A673 (cell line): ENCODE data around the gene LONP2. TPM values are rescaled to one million over a fixed set of nuclear protein-coding genes. Genes with fewer than 3 reads are reported as not detected.

Experiments used
- BruUV-seq: library from RNA; stranded (reverse); fragments of 400-500 nt; replicated peaks from 2 replicates; lab custom pipeline; 2021; lab: Mats Ljungman, UMichigan
- CTCF ChIA-PET: fragments of 300-600 bp; sonication (Branson Sonifier 250); formaldehyde crosslinking; loops from one replicate; lab custom pipeline; 2022; ENCODE audit warnings: antibody characterized with exemption; lab: Charles Lee
- POLR2A ChIA-PET: fragments of 300-600 bp; sonication (Branson Sonifier 250); formaldehyde crosslinking; loops from one replicate; lab custom pipeline; 2022; ENCODE audit warnings: antibody characterized with exemption; ENCODE audit not compliant: low non-redundant PET; lab: Charles Lee
- DNase-seq: peaks from one replicate; pipeline ENCODE4 v3.0.0-alpha.2; 2015; ENCODE audit warnings: low spot score
- H3K27ac ChIP-seq: fragments of 200-600 bp; sonication (generic); 2 replicates; pipeline ENCODE4 v1.5.1; 2016; ENCODE audit warnings: mixed run types, low read depth, mild to moderate bottlenecking, mixed read lengths, antibody characterized with exemption, low read length; ENCODE audit not compliant: poor library complexity, severe bottlenecking
- H3K27me3 ChIP-seq: fragments of 200-600 bp; sonication (generic); replicated peaks from 2 replicates; pipeline ENCODE4 v1.6.1; 2017; ENCODE audit warnings: mixed run types, low read depth, mild to moderate bottlenecking, mixed read lengths, antibody characterized with exemption, low read length; ENCODE audit not compliant: insufficient read depth, poor library complexity
- H3K36me3 ChIP-seq: fragments of 200-600 bp; sonication (generic); 2 replicates; pipeline ENCODE4 v1.6.1; 2016; ENCODE audit warnings: mixed run types, mild to moderate bottlenecking, mixed read lengths, antibody characterized with exemption, low read length; ENCODE audit not compliant: insufficient read depth, poor library complexity, severe bottlenecking
- H3K4me1 ChIP-seq: fragments of 200-600 bp; sonication (generic); 2 replicates; pipeline ENCODE4 v1.6.1; 2017; ENCODE audit warnings: mixed run types, mild to moderate bottlenecking, mixed read lengths, antibody characterized with exemption, low read length; ENCODE audit not compliant: insufficient read depth, poor library complexity, severe bottlenecking
- H3K4me3 ChIP-seq: fragments of 200-600 bp; sonication (generic); 2 replicates; pipeline ENCODE4 v1.5.1; 2016; ENCODE audit warnings: low read depth, mixed run types, mild to moderate bottlenecking, mixed read lengths, low read length; ENCODE audit not compliant: poor library complexity, severe bottlenecking
- H3K9me3 ChIP-seq: fragments of 200-600 bp; sonication (generic); 2 replicates; pipeline ENCODE4 v1.6.1; 2016; ENCODE audit warnings: mixed run types, low read depth, mild to moderate bottlenecking, mixed read lengths, antibody characterized with exemption, low read length; ENCODE audit not compliant: poor library complexity, severe bottlenecking
- CTCF ChIP-seq: fragments of 300-800, 200-600 bp; sonication (generic); conservative IDR thresholded peaks from 2 replicates; pipeline ENCODE4 v1.5.1; 2017; ENCODE audit warnings: low read depth, mild to moderate bottlenecking, antibody characterized with exemption, low read length, moderate library complexity, mixed read lengths
- EZH2 ChIP-seq: fragments of 200-600 bp; sonication (generic); IDR thresholded peaks from 2 replicates; pipeline ENCODE4 v1.6.1; 2017; ENCODE audit warnings: borderline replicate concordance, low read depth, mild to moderate bottlenecking, mixed read lengths, antibody characterized with exemption, low read length; ENCODE audit not compliant: poor library complexity, severe bottlenecking
- intact Hi-C: fragments of 100-400 bp; cut with micrococcal nuclease; formaldehyde crosslinking; loops from one replicate; pipeline ENCODE4 v1.10.0; 2022; ENCODE audit not compliant: unreplicated experiment
- total RNA-seq: library from RNA; stranded (reverse); gene quantifications from 2 replicates; pipeline ENCODE4 v1.2.3, GENCODE V29; 2021

Gene LONP2
- total RNA-seq, 1 experiment from 2014 or later, result 48.8 TPM

GRCh38 chr16:48359983-48360382 lies 115.9 kb downstream of the LONP2 start:
- Histone ChIP-seq H3K27me3 (no peaks in the 10 kb centered on the region), H3K4me1 (peaks cover 9% of the 10 kb centered on the region), H3K36me3 (no peaks in the 10 kb centered on the region), H3K4me3 (no peak overlapping the region), H3K27ac (no peak overlapping the region), H3K9me3 (no peaks in the 10 kb centered on the region)
- DNase-seq, result no peak
- POLR2A ChIA-PET, result no interaction called here
- CTCF ChIA-PET, result no interaction called here
- intact Hi-C loops, result no loop called here
- no TSS peak for BruUV-seq
- TF ChIP-seq CTCF (no peak), EZH2 (no peak)

- no peak overlapping the region for H3K27ac ChIP-seq
- H3K27me3 ChIP-seq, result no peaks in the 10 kb centered on the region
- intact Hi-C loops, result no loop called here
- no peaks in the 10 kb centered on the region for H3K36me3 ChIP-seq
- CTCF ChIA-PET, result no interaction called here
- BruUV-seq, result no TSS peak
- H3K4me3 ChIP-seq, result no peak overlapping the region
- H3K4me1 ChIP-seq, result peaks cover 15% of the 10 kb centered on the region
- POLR2A ChIA-PET, result no interaction called here
- no peak for DNase-seq
- no peaks in the 10 kb centered on the region for H3K9me3 ChIP-seq
- TF ChIP-seq EZH2, result no peak
- TF ChIP-seq CTCF, result no peak
Measured at GRCh38 chr16:48361012-48361411, 116.9 kb downstream of the LONP2 start.

- POLR2A ChIA-PET, result no interaction called here
- Histone ChIP-seq H3K36me3 (no peaks in the 10 kb centered on the region), H3K9me3 (no peaks in the 10 kb centered on the region), H3K27ac (no peak overlapping the region), H3K27me3 (no peaks in the 10 kb centered on the region), H3K4me1 (peaks cover 16% of the 10 kb centered on the region), H3K4me3 (no peak overlapping the region)
- CTCF ChIA-PET, result no interaction called here
- TF ChIP-seq CTCF (no peak), EZH2 (no peak)
- no TSS peak for BruUV-seq
- intact Hi-C loops, result no loop called here
- DNase-seq, result no peak
Measured at GRCh38 chr16:48361540-48362144, 117.5 kb downstream of the LONP2 start.
